Keratinocyte (primary cell): ENCODE data around the gene SCAMP2.

Experiments
- EZH2 ChIP-seq: IDR thresholded peaks from one replicate; pipeline ENCODE4 v1.6.1; 2012; ENCODE audit warnings: inconsistent platforms, mild to moderate bottlenecking, low read length, moderate library complexity
- TF ChIP-seq, protein P1 (sequence below), 3 experiments: IDR thresholded peaks in 1 of 3; conservative IDR thresholded peaks in 1 of 3; optimal IDR thresholded peaks in 1 of 3; 2 replicates in 2 of 3; 3 replicates in 1 of 3; pipeline versions ENCODE3 to v1.5.1; 2011; ENCODE audit warnings: low read length in 3 of 3, mild to moderate bottlenecking in 3 of 3, moderate library complexity in 2 of 3, control low read depth in 1 of 3, inconsistent platforms in 1 of 3; ENCODE audit not compliant: insufficient read depth in 2 of 3; ENCODE audit errors: extremely low read depth in 1 of 3

DNA sequence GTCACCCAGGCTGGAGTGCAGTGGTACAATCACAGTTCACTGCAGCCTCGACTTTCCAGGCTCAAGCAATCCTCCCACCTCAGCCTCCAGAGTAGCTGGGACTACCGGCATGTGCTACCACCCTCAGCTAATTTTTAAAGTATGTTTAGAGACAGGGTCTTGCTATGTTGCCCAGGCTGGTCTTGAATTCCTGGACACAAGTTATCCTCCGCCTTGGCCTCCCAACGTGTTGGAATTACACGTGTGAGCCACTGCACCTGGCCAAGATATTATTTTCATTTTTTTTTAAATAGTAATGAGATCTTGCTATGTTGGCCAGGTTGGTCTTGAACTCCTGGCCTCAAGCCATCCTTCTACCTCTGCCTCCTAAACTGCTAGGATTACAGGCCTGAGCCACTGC lies 12.3 kb upstream of the SCAMP2 start:
- TF ChIP-seq, protein P1, sequence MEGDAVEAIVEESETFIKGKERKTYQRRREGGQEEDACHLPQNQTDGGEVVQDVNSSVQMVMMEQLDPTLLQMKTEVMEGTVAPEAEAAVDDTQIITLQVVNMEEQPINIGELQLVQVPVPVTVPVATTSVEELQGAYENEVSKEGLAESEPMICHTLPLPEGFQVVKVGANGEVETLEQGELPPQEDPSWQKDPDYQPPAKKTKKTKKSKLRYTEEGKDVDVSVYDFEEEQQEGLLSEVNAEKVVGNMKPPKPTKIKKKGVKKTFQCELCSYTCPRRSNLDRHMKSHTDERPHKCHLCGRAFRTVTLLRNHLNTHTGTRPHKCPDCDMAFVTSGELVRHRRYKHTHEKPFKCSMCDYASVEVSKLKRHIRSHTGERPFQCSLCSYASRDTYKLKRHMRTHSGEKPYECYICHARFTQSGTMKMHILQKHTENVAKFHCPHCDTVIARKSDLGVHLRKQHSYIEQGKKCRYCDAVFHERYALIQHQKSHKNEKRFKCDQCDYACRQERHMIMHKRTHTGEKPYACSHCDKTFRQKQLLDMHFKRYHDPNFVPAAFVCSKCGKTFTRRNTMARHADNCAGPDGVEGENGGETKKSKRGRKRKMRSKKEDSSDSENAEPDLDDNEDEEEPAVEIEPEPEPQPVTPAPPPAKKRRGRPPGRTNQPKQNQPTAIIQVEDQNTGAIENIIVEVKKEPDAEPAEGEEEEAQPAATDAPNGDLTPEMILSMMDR (optimal IDR thresholded peaks at IDR 0.05 in 1 of 3, IDR thresholded peaks at IDR 0.05 in 1 of 3, conservative IDR thresholded peaks at IDR 0.05 in 1 of 3; ENCODE audit: extremely low read depth in 1 of 3, insufficient read depth in 2 of 3, low read length in 3 of 3), result no peak
- no peak for TF ChIP-seq EZH2
